ENCODE results near the gene OR1K1.

Gene OR1K1

DNA sequence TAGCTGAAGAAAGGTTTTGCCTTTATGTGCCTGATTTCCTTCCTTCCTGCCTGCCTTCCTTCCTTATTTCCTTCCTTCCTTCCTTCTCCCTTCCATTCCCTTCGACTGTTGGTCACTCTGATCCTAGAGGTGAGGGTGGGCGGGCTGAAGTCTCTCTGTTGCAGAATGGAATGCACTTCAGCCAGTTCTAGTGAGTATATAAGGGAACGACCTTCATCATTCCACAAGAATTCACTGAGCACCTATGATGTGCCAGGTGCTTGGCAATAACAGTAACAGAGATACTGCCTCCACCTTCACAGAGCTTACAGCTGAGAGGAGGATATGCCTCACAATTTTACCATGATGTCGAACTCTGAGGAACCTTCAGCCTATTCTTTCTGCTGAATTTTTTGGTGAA lies 19.9 kb upstream of the OR1K1 start:
- TF ChIP-seq, protein P1, sequence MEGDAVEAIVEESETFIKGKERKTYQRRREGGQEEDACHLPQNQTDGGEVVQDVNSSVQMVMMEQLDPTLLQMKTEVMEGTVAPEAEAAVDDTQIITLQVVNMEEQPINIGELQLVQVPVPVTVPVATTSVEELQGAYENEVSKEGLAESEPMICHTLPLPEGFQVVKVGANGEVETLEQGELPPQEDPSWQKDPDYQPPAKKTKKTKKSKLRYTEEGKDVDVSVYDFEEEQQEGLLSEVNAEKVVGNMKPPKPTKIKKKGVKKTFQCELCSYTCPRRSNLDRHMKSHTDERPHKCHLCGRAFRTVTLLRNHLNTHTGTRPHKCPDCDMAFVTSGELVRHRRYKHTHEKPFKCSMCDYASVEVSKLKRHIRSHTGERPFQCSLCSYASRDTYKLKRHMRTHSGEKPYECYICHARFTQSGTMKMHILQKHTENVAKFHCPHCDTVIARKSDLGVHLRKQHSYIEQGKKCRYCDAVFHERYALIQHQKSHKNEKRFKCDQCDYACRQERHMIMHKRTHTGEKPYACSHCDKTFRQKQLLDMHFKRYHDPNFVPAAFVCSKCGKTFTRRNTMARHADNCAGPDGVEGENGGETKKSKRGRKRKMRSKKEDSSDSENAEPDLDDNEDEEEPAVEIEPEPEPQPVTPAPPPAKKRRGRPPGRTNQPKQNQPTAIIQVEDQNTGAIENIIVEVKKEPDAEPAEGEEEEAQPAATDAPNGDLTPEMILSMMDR (IDR thresholded peaks at IDR 0.05; ENCODE audit: insufficient read depth, low read depth, low read length, missing control alignments) = no peak
- no peak overlapping the region for H3K4me3 ChIP-seq (ENCODE audit: low read depth, low read length)

GRCh38 chr9:122781671-122782070 lies 18.3 kb upstream of the OR1K1 start:
- no peak for DNase-seq (ENCODE audit: low read depth)
- no peak overlapping the region for H3K4me3 ChIP-seq (ENCODE audit: low read depth, low read length)
- TF ChIP-seq, protein P1 (IDR thresholded peaks at IDR 0.05; ENCODE audit: insufficient read depth, low read depth, low read length, missing control alignments) = no peak

More for the DNA sequence above, 19.9 kb upstream of the OR1K1 start:
- no peak for DNase-seq (ENCODE audit: low read depth)

DNA sequence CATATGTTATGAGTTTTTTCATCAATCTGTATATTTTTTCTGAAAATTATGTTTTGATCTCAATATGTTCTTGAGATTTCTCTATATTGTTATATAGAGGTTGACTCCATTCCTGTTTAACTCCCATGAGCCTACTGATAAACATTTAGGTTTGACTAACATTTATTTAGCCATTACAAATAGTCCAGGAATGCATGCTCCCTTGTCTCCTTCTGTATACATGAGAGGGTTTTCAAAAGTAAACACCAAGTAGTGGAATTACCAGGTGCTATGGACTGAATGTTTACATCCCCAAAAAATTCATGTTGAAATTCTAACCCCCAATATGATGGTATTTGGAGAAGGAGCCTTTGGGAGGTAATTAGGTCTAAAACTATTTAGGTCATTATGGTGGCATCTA lies 14.7 kb upstream of the OR1K1 start:
- H3K4me3 ChIP-seq (ENCODE audit: low read depth, low read length) = no peak overlapping the region
- TF ChIP-seq, protein P1 (IDR thresholded peaks at IDR 0.05; ENCODE audit: insufficient read depth, low read depth, low read length, missing control alignments) = no peak
- no peak for DNase-seq (ENCODE audit: low read depth)

DNA sequence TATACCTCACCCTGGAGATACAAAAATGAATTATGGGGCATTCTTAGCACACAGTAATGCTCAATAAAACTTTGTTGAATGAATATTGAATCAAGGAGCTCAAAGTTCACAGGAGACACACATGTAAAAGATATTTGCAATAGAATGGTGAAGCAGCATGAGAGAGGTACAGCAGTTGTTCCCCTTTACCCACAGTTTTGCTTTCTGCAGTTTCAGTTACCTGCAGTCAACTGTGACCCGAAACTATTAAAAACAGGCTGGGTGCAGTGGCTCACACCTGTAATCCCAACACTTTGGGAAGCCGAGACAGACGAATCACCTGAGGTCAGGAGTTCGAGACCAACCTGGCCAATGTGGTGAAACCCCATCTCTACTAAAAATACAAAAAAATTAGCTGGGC lies 13.6 kb upstream of the OR1K1 start:
- H3K4me3 ChIP-seq (ENCODE audit: low read depth, low read length) = no peak overlapping the region
- no peak for DNase-seq (ENCODE audit: low read depth)
- TF ChIP-seq, protein P1 (IDR thresholded peaks at IDR 0.05; ENCODE audit: insufficient read depth, low read depth, low read length, missing control alignments) = no peak

DNA sequence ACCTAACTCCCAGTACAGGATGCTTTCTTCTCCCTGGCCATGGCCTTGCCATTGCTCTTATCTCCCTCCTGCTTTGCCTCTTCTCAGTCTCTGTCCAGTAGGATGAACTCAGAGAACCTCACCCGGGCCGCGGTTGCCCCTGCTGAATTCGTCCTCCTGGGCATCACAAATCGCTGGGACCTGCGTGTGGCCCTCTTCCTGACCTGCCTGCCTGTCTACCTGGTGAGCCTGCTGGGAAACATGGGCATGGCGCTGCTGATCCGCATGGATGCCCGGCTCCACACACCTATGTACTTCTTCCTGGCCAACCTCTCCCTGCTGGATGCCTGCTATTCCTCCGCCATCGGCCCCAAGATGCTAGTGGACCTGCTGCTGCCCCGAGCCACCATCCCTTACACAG lies 11.1 kb upstream of the OR1K1 start, which contains the start of gene OR5C1:
OR5C1 (plus strand) TSS at position 103 of the 400 bp plus-strand sequence; CDS start at position 103, 0 bp downstream.
- TF ChIP-seq, protein P1 (IDR thresholded peaks at IDR 0.05; ENCODE audit: insufficient read depth, low read depth, low read length, missing control alignments) = no peak
- H3K4me3 ChIP-seq (ENCODE audit: low read depth, low read length) = no peak within 1 kb of the TSS
- DNase-seq (ENCODE audit: low read depth) = no peak

DNA sequence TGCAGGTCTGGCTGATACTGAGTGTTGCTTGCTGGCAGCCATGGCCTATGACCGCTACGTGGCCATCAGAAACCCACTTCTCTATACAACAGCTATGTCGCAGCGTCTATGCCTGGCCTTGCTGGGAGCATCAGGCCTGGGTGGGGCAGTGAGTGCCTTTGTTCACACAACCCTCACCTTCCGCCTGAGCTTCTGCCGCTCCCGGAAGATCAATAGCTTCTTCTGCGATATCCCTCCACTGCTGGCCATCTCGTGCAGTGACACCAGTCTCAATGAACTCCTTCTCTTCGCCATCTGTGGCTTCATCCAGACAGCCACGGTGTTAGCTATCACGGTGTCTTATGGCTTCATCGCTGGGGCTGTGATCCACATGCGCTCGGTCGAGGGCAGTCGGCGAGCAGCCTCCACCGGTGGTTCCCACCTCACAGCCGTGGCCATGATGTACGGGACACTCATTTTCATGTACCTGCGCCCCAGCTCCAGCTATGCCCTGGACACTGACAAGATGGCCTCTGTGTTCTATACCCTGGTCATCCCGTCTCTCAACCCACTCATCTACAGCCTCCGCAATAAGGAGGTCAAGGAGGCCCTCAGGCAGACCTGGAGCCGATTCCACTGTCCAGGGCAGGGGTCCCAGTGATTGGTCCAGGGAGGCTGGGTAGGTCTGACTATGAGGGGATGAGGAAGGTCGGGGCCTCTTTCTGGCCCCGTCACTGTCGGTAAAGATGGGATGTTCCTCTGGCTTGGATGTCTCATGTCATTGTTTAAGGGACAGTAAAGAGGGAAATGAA lies 10.5 kb upstream of the OR1K1 start:
- TF ChIP-seq, protein P1 (IDR thresholded peaks at IDR 0.05; ENCODE audit: insufficient read depth, low read depth, low read length, missing control alignments) = no peak
- H3K4me3 ChIP-seq (ENCODE audit: low read depth, low read length) = no peak overlapping the region

More for the DNA sequence above, 10.5 kb upstream of the OR1K1 start:
- DNase-seq (ENCODE audit: low read depth) = no peak
